GM23248 (cell line): ENCODE results near the gene EIF4ENIF1.

Experiments used
- EZH2 ChIP-seq: fragments of 200-600 bp; sonication (generic); IDR thresholded peaks from 2 replicates; pipeline ENCODE4 v1.6.1; 2018; ENCODE audit warnings: antibody characterized with exemption, mild to moderate bottlenecking; ENCODE audit not compliant: insufficient read depth, poor library complexity, severe bottlenecking
- EZH2phosphoT487 ChIP-seq: fragments of 200-600 bp; sonication (generic); IDR thresholded peaks from 2 replicates; pipeline ENCODE4 v1.6.1; 2018; ENCODE audit warnings: antibody characterized with exemption, moderate library complexity, mild to moderate bottlenecking, low read depth; ENCODE audit not compliant: insufficient read depth

DNA sequence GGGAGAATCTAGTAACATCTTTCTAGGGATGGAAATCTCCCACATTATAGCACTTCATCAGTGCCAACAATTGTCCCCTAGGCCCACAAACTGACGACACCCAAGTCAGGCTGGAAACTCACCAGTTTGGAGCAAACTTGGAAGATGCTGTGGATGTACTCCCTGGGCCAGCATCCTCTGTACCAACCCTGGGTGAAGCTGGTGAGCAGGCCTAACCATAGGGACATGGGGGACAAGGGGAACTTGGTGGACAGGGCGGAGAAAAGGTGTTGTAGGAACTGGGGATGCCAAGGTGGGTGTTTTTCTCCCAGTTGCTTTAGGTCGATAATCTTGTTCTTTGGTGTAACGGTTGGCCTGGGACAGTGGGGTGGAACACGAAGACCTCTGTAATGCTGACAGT lies 48.0 kb downstream of the EIF4ENIF1 start:
- no peak for TF ChIP-seq EZH2phosphoT487
- TF ChIP-seq EZH2, result no peak
